AG04449 (cell line): ENCODE results near the gene SMCO1.
"Not testable (repeated sequence)": the region's sequence is repeated elsewhere in the genome, so short reads cannot be mapped to it uniquely, and the experiment has no call there.

Experiments
- CTCF ChIA-PET: fragments of 350-600 bp; formaldehyde crosslinking; extraction: SDS; loops from one replicate; lab custom pipeline; 2021; ENCODE audit warnings: antibody characterized with exemption; lab: Yijun Ruan, JAX
- POLR2A ChIA-PET: fragments of 400-600, 350-600 bp; formaldehyde crosslinking; extraction: SDS; loops from one replicate; lab custom pipeline; 2020; ENCODE audit warnings: antibody characterized with exemption, inconsistent platforms; lab: Yijun Ruan, JAX
- DNase-seq: peaks from one replicate; pipeline ENCODE4 v3.0.0-alpha.2; 2010; ENCODE audit warnings: low read depth, low spot score
- H3K4me3 ChIP-seq: 2 replicates; pipeline ENCODE4 v1.5.1; 2011; ENCODE audit warnings: low read depth, mild to moderate bottlenecking, control low read depth, low read length
- TF ChIP-seq, protein P1 (sequence below): IDR thresholded peaks from one replicate; pipeline ENCODE4 v1.5.1; 2011; ENCODE audit warnings: mild to moderate bottlenecking, moderate library complexity, low read length, control low read depth, inconsistent platforms; ENCODE audit not compliant: insufficient read depth; ENCODE audit errors: missing control alignments

The SMCO1 gene

DNA sequence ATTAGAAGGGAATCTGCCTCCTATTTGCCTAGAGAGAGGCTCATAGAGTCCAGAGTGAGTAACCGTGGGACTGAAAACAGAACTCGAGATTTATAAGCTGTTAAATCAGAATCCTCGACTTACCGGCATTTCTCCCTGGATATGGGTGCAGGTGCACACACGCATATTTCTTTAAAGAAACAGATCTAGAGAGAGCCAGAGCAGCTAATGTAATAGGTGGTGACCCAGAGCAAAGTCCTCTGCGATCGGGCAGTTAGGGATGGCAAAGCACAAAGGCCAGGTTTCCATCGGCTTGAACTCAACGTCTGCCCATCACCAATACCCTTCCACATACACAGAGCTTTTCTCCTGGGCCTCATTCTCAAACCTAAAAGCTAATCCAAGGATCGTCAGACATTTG, 25.4 kb downstream of the SMCO1 start:
- POLR2A ChIA-PET = interaction anchor here (0.7 kb wide), 1 partner anchor 25 kb away, joined by 3 read pairs; no protein-coding TSS in a partner anchor
- no peak overlapping the region for H3K4me3 ChIP-seq
- TF ChIP-seq, protein P1, sequence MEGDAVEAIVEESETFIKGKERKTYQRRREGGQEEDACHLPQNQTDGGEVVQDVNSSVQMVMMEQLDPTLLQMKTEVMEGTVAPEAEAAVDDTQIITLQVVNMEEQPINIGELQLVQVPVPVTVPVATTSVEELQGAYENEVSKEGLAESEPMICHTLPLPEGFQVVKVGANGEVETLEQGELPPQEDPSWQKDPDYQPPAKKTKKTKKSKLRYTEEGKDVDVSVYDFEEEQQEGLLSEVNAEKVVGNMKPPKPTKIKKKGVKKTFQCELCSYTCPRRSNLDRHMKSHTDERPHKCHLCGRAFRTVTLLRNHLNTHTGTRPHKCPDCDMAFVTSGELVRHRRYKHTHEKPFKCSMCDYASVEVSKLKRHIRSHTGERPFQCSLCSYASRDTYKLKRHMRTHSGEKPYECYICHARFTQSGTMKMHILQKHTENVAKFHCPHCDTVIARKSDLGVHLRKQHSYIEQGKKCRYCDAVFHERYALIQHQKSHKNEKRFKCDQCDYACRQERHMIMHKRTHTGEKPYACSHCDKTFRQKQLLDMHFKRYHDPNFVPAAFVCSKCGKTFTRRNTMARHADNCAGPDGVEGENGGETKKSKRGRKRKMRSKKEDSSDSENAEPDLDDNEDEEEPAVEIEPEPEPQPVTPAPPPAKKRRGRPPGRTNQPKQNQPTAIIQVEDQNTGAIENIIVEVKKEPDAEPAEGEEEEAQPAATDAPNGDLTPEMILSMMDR = no peak
- no peak for DNase-seq
- CTCF ChIA-PET = interaction anchor here (1.1 kb wide), 1 partner anchor 12 kb away, joined by 3 read pairs; no protein-coding TSS in a partner anchor

DNA sequence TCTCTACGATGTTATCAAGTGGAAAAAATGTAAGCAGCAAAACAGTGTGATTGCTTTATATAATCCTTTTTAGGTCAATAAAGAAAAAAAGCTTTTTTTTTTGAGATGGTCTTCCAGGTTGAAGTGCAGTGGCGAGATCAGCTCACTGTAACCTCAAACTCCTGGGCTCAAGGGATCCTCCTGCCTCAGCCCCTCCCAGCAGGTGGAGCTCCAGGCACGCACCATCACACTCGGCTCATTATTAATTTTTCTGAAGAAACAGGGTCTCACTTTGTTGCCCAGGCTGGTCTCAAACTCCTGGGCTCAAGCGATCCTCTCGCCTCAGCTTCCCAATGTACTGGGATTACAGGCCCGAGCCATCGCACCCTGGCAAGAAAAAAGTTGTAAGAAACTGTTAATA, 28.9 kb downstream of the SMCO1 start:
- TF ChIP-seq, protein P1 = peak; percentile 6
- ChIA-PET POLR2A (no interaction called here), CTCF (interaction anchor here (0.8 to 1.6 kb wide), 5 partner anchors 10 to 232 kb away, joined by 3 to 5 read pairs (median 4); partner anchors contain the start of gene SMCO1)
- H3K4me3 ChIP-seq = no peak overlapping the region
- no peak for DNase-seq

DNA sequence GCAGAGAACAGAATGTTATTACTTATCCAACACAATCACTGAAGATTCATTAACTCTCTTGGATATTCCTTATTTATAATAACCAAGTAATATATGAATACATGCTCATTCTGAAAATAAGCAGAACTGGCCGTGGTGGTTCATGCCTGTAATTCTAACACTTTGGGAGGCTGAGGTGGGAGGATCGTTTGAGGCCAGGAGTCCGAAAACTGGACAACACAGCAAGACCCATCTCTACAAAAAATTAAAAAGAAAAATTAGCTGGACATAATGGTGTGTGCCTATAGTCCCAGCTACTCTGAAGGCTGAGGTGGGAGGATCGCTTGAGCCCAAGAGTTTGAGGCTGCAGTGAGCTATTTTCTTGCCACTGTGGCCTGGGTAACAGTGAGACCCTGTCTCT, 37.5 kb downstream of the SMCO1 start:
- ChIA-PET POLR2A (no interaction called here), CTCF (no interaction called here)
- DNase-seq = no peak
- TF ChIP-seq, protein P1 = no peak
- no peak overlapping the region for H3K4me3 ChIP-seq

DNA sequence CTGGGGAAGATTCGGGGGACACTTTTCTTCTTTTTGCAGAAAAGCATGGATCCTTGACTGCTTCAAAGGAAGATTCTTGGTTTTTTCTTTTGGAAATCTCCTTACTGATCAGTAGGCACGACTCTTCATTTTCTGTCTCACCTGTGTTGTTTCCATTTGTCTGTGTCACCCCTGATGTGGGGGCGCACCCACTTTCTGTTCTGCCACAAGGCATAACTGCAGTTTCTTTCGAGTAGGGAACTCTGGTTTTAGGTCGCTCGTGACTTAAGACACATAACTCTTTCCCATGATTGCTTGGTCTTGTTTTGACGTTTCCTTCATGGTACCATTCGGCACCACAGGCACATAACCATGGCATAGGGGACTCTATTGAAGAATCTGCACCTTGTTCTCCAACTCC, 42.9 kb downstream of the SMCO1 start:
- ChIA-PET CTCF (interaction anchor here (0.8 kb wide), 1 partner anchor 51 kb away, joined by 3 read pairs; no protein-coding TSS in a partner anchor), POLR2A (no interaction called here)
- H3K4me3 ChIP-seq = no peak overlapping the region
- DNase-seq = no peak
- TF ChIP-seq, protein P1 = no peak

DNA sequence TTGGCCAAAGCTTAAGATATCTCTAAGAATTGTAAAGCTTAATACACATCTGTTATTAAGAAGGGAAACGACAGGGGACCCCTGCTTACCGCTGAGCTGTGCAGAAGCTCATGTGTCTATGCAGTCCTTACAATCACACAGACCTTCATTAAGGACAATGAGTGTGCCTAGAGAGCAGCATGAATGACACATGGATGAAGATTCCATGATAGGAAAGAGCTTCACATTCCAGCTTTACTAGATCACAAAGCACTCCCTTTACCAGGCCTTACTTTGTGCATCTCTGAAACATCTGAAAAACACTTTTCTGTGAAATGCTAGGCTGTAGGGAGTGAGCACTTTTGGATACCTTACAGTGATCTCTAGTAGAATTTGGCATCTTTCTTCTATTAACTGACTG, 43.6 kb downstream of the SMCO1 start:
- no peak overlapping the region for H3K4me3 ChIP-seq
- TF ChIP-seq, protein P1 = no peak
- DNase-seq = peak; percentile 34
- ChIA-PET CTCF (no interaction called here), POLR2A (interaction anchor here (0.6 kb wide), 2 partner anchors 9 to 15 kb away, joined by 3 read pairs; no protein-coding TSS in a partner anchor)

DNA sequence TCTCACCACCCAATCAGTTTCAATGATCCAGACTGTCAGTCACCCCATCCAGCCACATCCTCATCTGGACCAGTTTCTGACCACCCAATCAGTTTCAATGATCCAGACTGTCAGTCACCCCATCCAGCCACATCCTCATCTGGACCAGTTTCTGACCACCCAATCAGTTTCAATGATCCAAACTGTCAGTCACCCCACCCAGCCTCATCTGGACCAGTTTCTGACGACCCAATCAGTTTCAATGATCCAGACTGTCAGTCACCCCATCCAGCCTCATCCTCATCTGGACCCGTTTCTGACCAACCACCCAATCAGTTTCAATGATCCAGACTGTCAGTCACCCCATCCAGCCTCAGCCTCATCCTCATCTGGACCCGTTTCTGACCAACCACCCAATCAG, 45.0 kb downstream of the SMCO1 start:
- H3K4me3 ChIP-seq, DNase-seq, POLR2A ChIA-PET, CTCF ChIA-PET: not testable (repeated sequence)

DNA sequence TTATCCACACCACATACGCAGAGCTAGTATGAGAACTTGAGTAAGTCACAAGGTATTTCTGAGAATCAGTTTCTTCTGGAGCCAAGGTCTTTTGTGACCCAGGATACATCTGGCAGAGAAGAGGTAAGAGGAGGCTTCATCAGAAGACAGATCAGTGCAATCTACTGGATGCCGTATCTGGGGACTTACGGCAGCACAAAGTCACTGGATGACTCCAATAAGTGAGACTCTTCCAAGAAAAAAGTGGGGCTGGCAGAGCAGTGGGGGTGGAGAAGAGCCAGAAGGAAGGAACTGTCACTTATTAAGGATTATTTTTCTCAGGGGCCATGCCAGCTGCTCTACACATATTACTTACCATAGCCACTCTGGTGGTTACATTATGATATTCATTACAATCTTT, 51.3 kb downstream of the SMCO1 start:
- CTCF ChIA-PET = interaction anchor here (1.3 kb wide), 1 partner anchor 13 kb away, joined by 4 read pairs; no protein-coding TSS in a partner anchor
- DNase-seq = no peak
- no peak overlapping the region for H3K4me3 ChIP-seq
- TF ChIP-seq, protein P1 = no peak
- POLR2A ChIA-PET = no interaction called here
